MM.1S (cell line): ENCODE results near the gene TMEM150C.

Experiments used
- EZH2phosphoT487 ChIP-seq: fragments of 300-600 bp; sonication (generic); IDR thresholded peaks from 2 replicates; pipeline ENCODE4 v1.6.1; 2018; ENCODE audit warnings: antibody characterized with exemption, low read length
- TF ChIP-seq, protein P1 (sequence below): fragments of 300-600 bp; sonication (generic); IDR thresholded peaks from 2 replicates; pipeline ENCODE4 v1.5.1; 2016; ENCODE audit warnings: antibody characterized with exemption, low read length, mixed read lengths

DNA sequence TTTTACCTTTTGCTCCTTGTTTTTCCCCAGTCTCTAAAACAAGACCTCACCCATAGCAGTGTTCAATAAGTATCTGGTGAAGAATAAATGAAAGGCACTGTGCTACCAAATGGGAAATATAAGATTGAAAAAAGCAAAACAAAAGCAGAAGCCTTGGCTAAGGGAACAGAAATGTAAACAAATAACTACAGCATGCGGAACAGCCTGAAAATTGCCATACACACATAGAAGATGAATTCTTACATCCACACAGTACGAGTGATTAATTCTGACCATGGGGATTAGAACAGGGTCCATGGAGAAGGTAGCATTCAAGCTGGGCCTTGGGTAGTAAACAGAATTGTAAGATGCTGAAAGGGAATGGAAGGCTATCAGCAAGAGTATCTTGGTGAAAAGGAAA, 40.5 kb downstream of the TMEM150C start:
- TF ChIP-seq, protein P1, sequence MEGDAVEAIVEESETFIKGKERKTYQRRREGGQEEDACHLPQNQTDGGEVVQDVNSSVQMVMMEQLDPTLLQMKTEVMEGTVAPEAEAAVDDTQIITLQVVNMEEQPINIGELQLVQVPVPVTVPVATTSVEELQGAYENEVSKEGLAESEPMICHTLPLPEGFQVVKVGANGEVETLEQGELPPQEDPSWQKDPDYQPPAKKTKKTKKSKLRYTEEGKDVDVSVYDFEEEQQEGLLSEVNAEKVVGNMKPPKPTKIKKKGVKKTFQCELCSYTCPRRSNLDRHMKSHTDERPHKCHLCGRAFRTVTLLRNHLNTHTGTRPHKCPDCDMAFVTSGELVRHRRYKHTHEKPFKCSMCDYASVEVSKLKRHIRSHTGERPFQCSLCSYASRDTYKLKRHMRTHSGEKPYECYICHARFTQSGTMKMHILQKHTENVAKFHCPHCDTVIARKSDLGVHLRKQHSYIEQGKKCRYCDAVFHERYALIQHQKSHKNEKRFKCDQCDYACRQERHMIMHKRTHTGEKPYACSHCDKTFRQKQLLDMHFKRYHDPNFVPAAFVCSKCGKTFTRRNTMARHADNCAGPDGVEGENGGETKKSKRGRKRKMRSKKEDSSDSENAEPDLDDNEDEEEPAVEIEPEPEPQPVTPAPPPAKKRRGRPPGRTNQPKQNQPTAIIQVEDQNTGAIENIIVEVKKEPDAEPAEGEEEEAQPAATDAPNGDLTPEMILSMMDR: no peak
- no peak for TF ChIP-seq EZH2phosphoT487
